HL-60 (cell line): ENCODE measurements around the gene STXBP4.

Source experiments
- DNase-seq, 2 experiments: peaks; one replicate each; pipeline ENCODE4 v3.0.0-alpha.2; 2010 to 2020; ENCODE audit warnings: low read depth in 1 of 2, low spot score in 1 of 2
- H3K27ac ChIP-seq: fragments of 250-450 bp; sonication (Bioruptor Pico); replicated peaks from 2 replicates; pipeline ENCODE4 v1.5.1; 2020; ENCODE audit warnings: mild to moderate bottlenecking, moderate library complexity
- H3K27me3 ChIP-seq: fragments of 250-450 bp; sonication (Bioruptor Pico); 2 replicates; pipeline ENCODE4 v1.5.1; 2021; ENCODE audit warnings: mild to moderate bottlenecking, moderate library complexity; ENCODE audit not compliant: insufficient read depth, poor library complexity, severe bottlenecking
- H3K4me3 ChIP-seq: replicated peaks from 2 replicates; pipeline ENCODE4 v1.5.1; 2011; ENCODE audit warnings: mild to moderate bottlenecking, control low read depth, low read length; ENCODE audit not compliant: insufficient read depth
- CTCF ChIP-seq: IDR thresholded peaks from one replicate; pipeline ENCODE4 v1.5.1; 2011; ENCODE audit warnings: low read length, control low read depth, inconsistent platforms; ENCODE audit not compliant: insufficient read depth
- GABPA ChIP-seq: IDR thresholded peaks from 2 replicates; pipeline ENCODE4 v1.6.1; 2012; ENCODE audit warnings: low read depth
- POLR2AphosphoS5 ChIP-seq: IDR thresholded peaks from 2 replicates; pipeline ENCODE4 v1.6.1; 2012; ENCODE audit warnings: low read depth
- REST ChIP-seq: IDR thresholded peaks from 2 replicates; pipeline ENCODE4 v1.6.1; 2012; ENCODE audit warnings: low read depth; ENCODE audit not compliant: insufficient replicate concordance
- SPI1 ChIP-seq: IDR thresholded peaks from 2 replicates; pipeline ENCODE4 v1.6.1; 2012; ENCODE audit warnings: low read depth, mild to moderate bottlenecking, borderline replicate concordance

Gene STXBP4

GRCh38 chr17:55114283-55114682, 145.7 kb downstream of the STXBP4 start:
- no peak for DNase-seq
- H3K27me3 ChIP-seq, result no peaks in the 10 kb centered on the region
- H3K27ac ChIP-seq, result no peak overlapping the region
- TF ChIP-seq POLR2AphosphoS5 (no peak), CTCF (no peak), GABPA (no peak), REST (no peak), SPI1 (no peak)
- H3K4me3 ChIP-seq, result no peak overlapping the region

- Histone ChIP-seq H3K4me3 (no peak overlapping the region), H3K27ac (no peak overlapping the region), H3K27me3 (no peaks in the 10 kb centered on the region)
- TF ChIP-seq REST, result no peak
- no peak for TF ChIP-seq POLR2AphosphoS5
- no peak for TF ChIP-seq SPI1
- no peak for TF ChIP-seq GABPA
- no peak for TF ChIP-seq CTCF
- DNase-seq, result no peak
Observed at GRCh38 chr17:55116440-55116914, 147.9 kb downstream of the STXBP4 start.

- TF ChIP-seq GABPA (no peak), REST (no peak)
- no peak overlapping the region for H3K27ac ChIP-seq
- H3K4me3 ChIP-seq, result no peak overlapping the region
- DNase-seq, result no peak
- H3K27me3 ChIP-seq, result no peaks in the 10 kb centered on the region
Observed at GRCh38 chr17:55117164-55117563, 148.6 kb downstream of the STXBP4 start.

GRCh38 chr17:55120651-55121050, 152.1 kb downstream of the STXBP4 start:
- H3K4me3 ChIP-seq, result no peak overlapping the region
- H3K27me3 ChIP-seq, result no peaks in the 10 kb centered on the region
- no peak overlapping the region for H3K27ac ChIP-seq
- TF ChIP-seq GABPA, result no peak
- TF ChIP-seq SPI1, result no peak
- TF ChIP-seq POLR2AphosphoS5, result no peak
- TF ChIP-seq REST, result no peak
- TF ChIP-seq CTCF, result no peak
- no peak for DNase-seq
